NB4 (cell line): ENCODE data around the gene PITRM1.
"Not testable (repeated sequence)": the region's sequence is repeated elsewhere in the genome, so short reads cannot be mapped to it uniquely, and the experiment has no call there.

Experiments used
- DNase-seq: peaks from one replicate; pipeline ENCODE4 v3.0.0; 2010; ENCODE audit warnings: low read depth
- H3K4me3 ChIP-seq: one replicate; pipeline ENCODE4 v1.5.1; 2011; ENCODE audit warnings: mild to moderate bottlenecking, low read depth, low read length, moderate library complexity
- CTCF ChIP-seq: IDR thresholded peaks from one replicate; pipeline ENCODE4 v1.5.1; 2012; ENCODE audit warnings: low read depth, low read length
- MAX ChIP-seq: IDR thresholded peaks from 2 replicates; pipeline ENCODE4 v1.6.1; 2011; ENCODE audit warnings: low read depth, low read length
- MYC ChIP-seq: IDR thresholded peaks from 2 replicates; pipeline ENCODE4 v1.6.1; 2011; ENCODE audit warnings: low read depth, low read length
- POLR2A ChIP-seq: IDR thresholded peaks from 2 replicates; pipeline ENCODE4 v1.6.1; 2011; ENCODE audit warnings: mild to moderate bottlenecking; ENCODE audit not compliant: insufficient read length; ENCODE audit errors: extremely low read depth

Gene PITRM1

GRCh38 chr10:3195286-3195685 lies 22.7 kb upstream of the PITRM1 start:
- no peak for TF ChIP-seq MAX
- TF ChIP-seq MYC: no peak
- no peak for TF ChIP-seq POLR2A
- TF ChIP-seq CTCF: no peak
- no peak for DNase-seq
- H3K4me3 ChIP-seq: no peak overlapping the region

GRCh38 chr10:3194871-3195270 lies 22.3 kb upstream of the PITRM1 start:
- no peak overlapping the region for H3K4me3 ChIP-seq
- DNase-seq: no peak
- no peak for TF ChIP-seq MAX
- no peak for TF ChIP-seq POLR2A
- TF ChIP-seq CTCF: no peak
- TF ChIP-seq MYC: no peak

- DNase-seq: no peak
- H3K4me3 ChIP-seq: no peak overlapping the region
- TF ChIP-seq POLR2A: no peak
- TF ChIP-seq MYC: no peak
- TF ChIP-seq CTCF: no peak
- no peak for TF ChIP-seq MAX
Observed at GRCh38 chr10:3193751-3194150, 21.2 kb upstream of the PITRM1 start.

- peak; percentile 35 for DNase-seq
Observed at GRCh38 chr10:3192856-3193635, 20.5 kb upstream of the PITRM1 start.

GRCh38 chr10:3190817-3191216 lies 18.2 kb upstream of the PITRM1 start:
- no peak overlapping the region for H3K4me3 ChIP-seq
- no peak for DNase-seq
- no peak for TF ChIP-seq CTCF

More at GRCh38 chr10:3192856-3193635, 20.5 kb upstream of the PITRM1 start:
- no peak overlapping the region for H3K4me3 ChIP-seq
- TF ChIP-seq POLR2A (no peak), CTCF (peak; percentile 62)

- not testable (repeated sequence) for DNase-seq, H3K4me3 ChIP-seq
Observed at GRCh38 chr10:3187229-3187628, 14.6 kb upstream of the PITRM1 start.
